HUES48 (cell line): ENCODE data around the gene MESD.

ENCODE experiments used
- H3K27ac ChIP-seq: one replicate; pipeline ENCODE4 v1.7.0; 2013; ENCODE audit warnings: low read depth, low read length, inconsistent platforms
- H3K27me3 ChIP-seq: 2 replicates; pipeline ENCODE4 v1.6.1; 2013; ENCODE audit warnings: mild to moderate bottlenecking, low read length; ENCODE audit not compliant: control insufficient read depth, insufficient read depth
- H3K36me3 ChIP-seq: 2 replicates; pipeline ENCODE4 v1.6.1; 2013; ENCODE audit warnings: low read length; ENCODE audit not compliant: control insufficient read depth, insufficient read depth
- H3K4me1 ChIP-seq: 2 replicates; pipeline ENCODE4 v1.6.1; 2013; ENCODE audit warnings: mild to moderate bottlenecking, low read length; ENCODE audit not compliant: control insufficient read depth, insufficient read depth
- H3K4me3 ChIP-seq: 2 replicates; pipeline ENCODE4 v1.5.1; 2013; ENCODE audit warnings: mild to moderate bottlenecking, low read depth, low read length
- H3K9ac ChIP-seq: 2 replicates; pipeline ENCODE4 v1.6.1; 2013; ENCODE audit warnings: mild to moderate bottlenecking, low read depth, low read length, moderate library complexity
- H3K9me3 ChIP-seq: 2 replicates; pipeline ENCODE4 v1.6.1; 2013; ENCODE audit warnings: low read length; ENCODE audit not compliant: control insufficient read depth, insufficient read depth

Gene MESD

DNA sequence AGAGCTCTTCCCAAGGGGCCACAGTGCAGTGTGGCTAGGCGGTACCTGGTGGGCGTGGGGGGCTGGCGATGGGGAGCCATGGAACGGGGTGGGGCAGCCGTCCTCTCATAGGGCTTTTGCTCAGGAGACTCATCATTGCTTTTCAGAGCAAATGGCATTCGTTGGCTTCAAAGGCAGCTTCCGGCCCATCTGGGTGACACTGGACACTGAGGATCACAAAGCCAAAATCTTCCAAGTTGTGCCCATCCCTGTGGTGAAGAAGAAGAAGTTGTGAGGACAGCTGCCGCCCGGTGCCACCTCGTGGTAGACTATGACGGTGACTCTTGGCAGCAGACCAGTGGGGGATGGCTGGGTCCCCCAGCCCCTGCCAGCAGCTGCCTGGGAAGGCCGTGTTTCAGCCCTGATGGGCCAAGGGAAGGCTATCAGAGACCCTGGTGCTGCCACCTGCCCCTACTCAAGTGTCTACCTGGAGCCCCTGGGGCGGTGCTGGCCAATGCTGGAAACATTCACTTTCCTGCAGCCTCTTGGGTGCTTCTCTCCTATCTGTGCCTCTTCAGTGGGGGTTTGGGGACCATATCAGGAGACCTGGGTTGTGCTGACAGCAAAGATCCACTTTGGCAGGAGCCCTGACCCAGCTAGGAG is 40.8 kb downstream of the MESD start:
- Histone ChIP-seq H3K9me3 (no peaks in the 10 kb centered on the region), H3K27ac (no peak overlapping the region), H3K4me1 (peaks cover 2% of the 10 kb centered on the region; the same call in 1 of the 2 replicates), H3K9ac (no peak overlapping the region), H3K4me3 (no peak overlapping the region), H3K36me3 (peaks cover 64% of the 10 kb centered on the region), H3K27me3 (no peaks in the 10 kb centered on the region)

- peaks cover 68% of the 10 kb centered on the region for H3K36me3 ChIP-seq
Observed at GRCh38 chr15:80946576-80946975, 43.0 kb downstream of the MESD start.

GRCh38 chr15:80945605-80946004 is 44.0 kb downstream of the MESD start:
- no peaks in the 10 kb centered on the region for H3K27me3 ChIP-seq
- H3K4me1 ChIP-seq: no peaks in the 10 kb centered on the region
- H3K4me3 ChIP-seq: no peak overlapping the region
- no peak overlapping the region for H3K27ac ChIP-seq
- peaks cover 62% of the 10 kb centered on the region for H3K36me3 ChIP-seq
- H3K9ac ChIP-seq: no peak overlapping the region
- no peaks in the 10 kb centered on the region for H3K9me3 ChIP-seq

More at GRCh38 chr15:80946576-80946975, 43.0 kb downstream of the MESD start:
- no peak overlapping the region for H3K27ac ChIP-seq
- H3K4me3 ChIP-seq: no peak overlapping the region
- no peak overlapping the region for H3K9ac ChIP-seq
- no peaks in the 10 kb centered on the region for H3K27me3 ChIP-seq
- no peaks in the 10 kb centered on the region for H3K4me1 ChIP-seq
- H3K9me3 ChIP-seq: no peaks in the 10 kb centered on the region

DNA sequence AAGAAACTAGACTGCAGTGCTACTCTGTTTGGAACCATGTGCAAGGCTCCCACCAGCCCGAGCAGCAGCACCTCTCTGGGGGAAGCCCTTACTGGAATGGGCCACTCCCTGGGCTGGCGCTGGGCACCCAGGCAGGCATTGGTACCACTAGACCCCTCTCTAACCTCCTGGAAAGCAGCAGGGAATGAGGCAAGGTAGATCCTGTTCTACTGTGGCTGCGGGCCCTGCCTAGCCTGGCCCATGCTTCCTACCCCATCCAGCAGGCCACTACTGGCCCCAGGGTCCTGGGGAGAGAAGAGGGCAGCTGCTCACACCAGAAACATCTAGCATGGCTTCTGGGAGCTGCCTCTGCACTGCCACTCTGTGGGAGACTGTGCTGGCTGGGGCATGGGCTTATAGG is 44.8 kb downstream of the MESD start:
- Histone ChIP-seq H3K9ac (no peak overlapping the region), H3K4me3 (no peak overlapping the region), H3K36me3 (peaks cover 59% of the 10 kb centered on the region), H3K27me3 (no peaks in the 10 kb centered on the region), H3K27ac (no peak overlapping the region), H3K4me1 (no peaks in the 10 kb centered on the region), H3K9me3 (no peaks in the 10 kb centered on the region)

DNA sequence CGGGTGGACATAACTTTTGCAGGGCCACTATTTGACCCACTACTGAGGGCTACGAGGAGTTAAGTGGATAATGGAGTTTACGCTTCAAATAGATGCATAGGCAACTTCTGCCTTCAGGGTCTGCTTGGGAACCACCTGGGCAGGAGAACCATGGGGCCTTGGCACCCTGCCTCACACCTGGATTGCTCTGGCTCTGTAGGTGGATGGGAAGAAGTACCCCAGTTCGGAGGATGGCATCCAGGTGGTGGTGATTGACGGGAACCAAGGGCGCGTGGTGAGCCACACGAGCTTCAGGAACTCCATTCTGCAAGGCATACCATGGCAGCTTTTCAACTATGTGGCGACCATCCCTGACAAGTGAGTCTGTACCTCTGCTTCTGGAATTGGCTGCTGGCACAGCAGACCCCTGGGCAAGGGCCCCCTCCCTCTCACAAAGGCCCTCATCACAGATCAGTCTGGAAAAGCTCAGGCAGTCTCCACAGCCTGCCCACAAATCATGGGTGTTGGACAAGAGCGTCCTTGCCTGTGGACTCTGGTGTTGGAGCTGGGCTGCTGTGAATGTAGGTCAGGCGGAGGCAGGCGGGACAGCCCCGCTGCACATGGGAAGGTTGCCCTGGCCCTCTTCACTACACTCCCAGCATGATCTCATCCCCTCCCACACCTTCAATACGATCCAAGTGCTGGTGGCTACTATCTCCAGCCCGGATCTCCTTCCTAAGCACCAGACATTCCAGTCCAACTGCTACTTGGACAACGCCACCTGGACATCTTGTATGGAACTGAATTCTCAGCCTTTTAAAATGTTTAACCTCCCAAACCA is 46.7 kb downstream of the MESD start:
- Histone ChIP-seq H3K9ac (no peak overlapping the region), H3K27me3 (no peaks in the 10 kb centered on the region), H3K27ac (no peak overlapping the region), H3K4me1 (no peaks in the 10 kb centered on the region), H3K4me3 (no peak overlapping the region), H3K36me3 (peaks cover 52% of the 10 kb centered on the region), H3K9me3 (no peaks in the 10 kb centered on the region)

- Histone ChIP-seq H3K27ac (no peak overlapping the region), H3K4me1 (no peaks in the 10 kb centered on the region), H3K36me3 (peaks cover 45% of the 10 kb centered on the region), H3K9ac (no peak overlapping the region), H3K4me3 (no peak overlapping the region), H3K9me3 (no peaks in the 10 kb centered on the region), H3K27me3 (no peaks in the 10 kb centered on the region)
Observed at GRCh38 chr15:80942266-80942665, 47.4 kb downstream of the MESD start.

- Histone ChIP-seq H3K36me3 (peaks cover 34% of the 10 kb centered on the region), H3K9ac (no peak overlapping the region), H3K27me3 (no peaks in the 10 kb centered on the region), H3K27ac (no peak overlapping the region), H3K9me3 (no peaks in the 10 kb centered on the region), H3K4me3 (no peak overlapping the region), H3K4me1 (no peaks in the 10 kb centered on the region)
Observed at GRCh38 chr15:80940851-80941250, 48.8 kb downstream of the MESD start.

DNA sequence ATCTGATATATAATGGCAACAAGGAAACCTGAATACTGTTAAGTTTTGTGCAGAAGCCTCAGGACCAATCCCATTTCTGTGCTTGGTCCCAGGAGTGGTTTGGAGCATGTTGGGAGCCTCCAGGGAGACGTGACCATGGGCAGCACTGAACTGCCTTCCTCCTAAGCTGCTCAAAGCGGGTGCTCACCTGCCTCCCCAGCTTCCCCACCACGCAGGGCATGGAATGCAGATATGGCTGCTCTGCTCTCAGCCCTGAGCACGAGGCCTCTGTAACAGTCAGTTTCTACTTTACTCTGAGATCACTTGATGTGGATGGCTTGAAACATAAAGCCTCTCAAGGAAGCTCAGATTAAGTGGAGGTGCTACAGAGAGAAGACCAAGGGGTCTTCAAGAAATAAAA is 49.3 kb downstream of the MESD start:
- H3K4me3 ChIP-seq: no peak overlapping the region
- no peaks in the 10 kb centered on the region for H3K27me3 ChIP-seq
- no peak overlapping the region for H3K27ac ChIP-seq
- no peaks in the 10 kb centered on the region for H3K4me1 ChIP-seq
- H3K9ac ChIP-seq: no peak overlapping the region
- no peaks in the 10 kb centered on the region for H3K9me3 ChIP-seq
- peaks cover 31% of the 10 kb centered on the region for H3K36me3 ChIP-seq

DNA sequence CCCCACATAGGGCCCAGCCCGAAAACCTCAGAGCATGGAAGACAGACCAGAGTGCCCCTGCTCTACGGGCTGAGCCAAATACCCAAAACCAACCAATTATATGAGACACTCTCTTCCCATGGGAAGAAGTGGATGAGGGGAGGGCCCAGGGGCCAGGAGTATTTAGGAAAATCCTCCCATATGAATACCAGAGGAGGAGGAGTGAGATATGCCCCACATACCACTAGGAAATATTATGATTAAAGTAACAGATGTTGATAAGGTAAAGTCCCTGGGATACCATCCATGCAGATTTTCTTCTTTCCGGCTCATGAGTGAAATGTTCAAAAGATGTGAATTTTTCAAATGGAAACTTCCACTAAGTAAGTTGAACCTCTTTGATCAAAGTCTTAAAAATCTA is 50.4 kb downstream of the MESD start:
- no peak overlapping the region for H3K27ac ChIP-seq
- H3K4me1 ChIP-seq: no peaks in the 10 kb centered on the region
- peaks cover 20% of the 10 kb centered on the region for H3K36me3 ChIP-seq
- no peak overlapping the region for H3K4me3 ChIP-seq
- H3K9ac ChIP-seq: no peak overlapping the region
- H3K27me3 ChIP-seq: no peaks in the 10 kb centered on the region
- no peaks in the 10 kb centered on the region for H3K9me3 ChIP-seq

DNA sequence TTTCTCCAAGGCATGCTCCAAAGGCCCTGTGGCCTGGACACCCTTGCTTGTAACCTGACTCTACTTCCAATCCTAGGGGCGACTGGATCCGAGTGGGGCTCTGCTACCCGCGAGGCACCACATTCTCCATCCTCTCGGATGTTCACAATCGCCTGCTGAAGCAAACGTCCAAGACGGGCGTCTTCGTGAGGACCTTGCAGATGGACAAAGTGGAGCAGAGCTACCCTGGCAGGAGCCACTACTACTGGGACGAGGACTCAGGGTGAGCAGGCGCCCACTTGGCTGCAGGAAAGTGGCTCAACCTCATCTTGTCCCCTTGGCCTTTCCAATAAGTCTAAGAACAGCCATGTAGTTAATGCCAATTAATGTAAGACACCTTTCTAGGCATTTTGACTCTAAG is 51.9 kb downstream of the MESD start:
- Histone ChIP-seq H3K9ac (no peak overlapping the region), H3K4me1 (no peaks in the 10 kb centered on the region), H3K27me3 (no peaks in the 10 kb centered on the region), H3K36me3 (peaks cover 13% of the 10 kb centered on the region), H3K27ac (no peak overlapping the region), H3K9me3 (no peaks in the 10 kb centered on the region), H3K4me3 (no peak overlapping the region)

DNA sequence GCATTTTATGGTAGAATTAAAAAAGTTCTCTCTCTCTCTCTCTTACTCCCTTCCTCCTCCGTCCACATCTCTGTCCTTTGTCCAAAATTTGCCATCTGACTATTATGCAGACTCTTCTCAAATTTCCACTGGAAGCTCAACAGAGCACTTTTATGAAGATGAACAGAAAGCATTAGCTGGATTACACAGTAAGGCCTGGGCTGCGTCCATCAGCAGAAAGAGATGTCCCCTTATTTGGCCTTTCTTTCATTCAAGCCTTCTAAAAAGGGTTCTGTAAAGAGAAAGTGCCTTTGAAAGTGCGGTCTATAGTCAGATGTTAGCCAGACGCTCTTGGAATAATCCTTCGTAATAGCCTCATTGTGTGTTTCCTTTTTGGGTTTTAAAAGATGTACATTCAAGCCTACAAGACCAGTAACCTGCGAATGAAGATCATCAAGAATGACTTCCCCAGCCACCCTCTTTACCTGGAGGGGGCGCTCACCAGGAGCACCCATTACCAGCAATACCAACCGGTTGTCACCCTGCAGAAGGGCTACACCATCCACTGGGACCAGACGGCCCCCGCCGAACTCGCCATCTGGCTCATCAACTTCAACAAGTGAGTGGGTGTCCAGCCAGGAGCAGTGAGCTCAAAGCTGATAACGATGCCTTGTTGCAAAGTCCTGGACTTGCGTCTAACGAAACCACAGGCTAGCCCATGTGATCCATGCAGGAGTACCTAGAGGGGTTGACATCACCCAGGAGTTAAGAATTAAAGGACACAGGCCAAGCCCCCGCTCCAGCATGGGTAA is 53.1 kb downstream of the MESD start:
- Histone ChIP-seq H3K9me3 (no peaks in the 10 kb centered on the region), H3K4me3 (no peak overlapping the region), H3K36me3 (peaks cover 6% of the 10 kb centered on the region), H3K4me1 (no peaks in the 10 kb centered on the region), H3K27me3 (no peaks in the 10 kb centered on the region), H3K27ac (no peak overlapping the region), H3K9ac (no peak overlapping the region)
